ENCODE results near the gene FSTL3.
"Not testable (repeated sequence)": the region's sequence is repeated elsewhere in the genome, so short reads cannot be mapped to it uniquely, and the experiment has no call there.

The FSTL3 gene

DNA sequence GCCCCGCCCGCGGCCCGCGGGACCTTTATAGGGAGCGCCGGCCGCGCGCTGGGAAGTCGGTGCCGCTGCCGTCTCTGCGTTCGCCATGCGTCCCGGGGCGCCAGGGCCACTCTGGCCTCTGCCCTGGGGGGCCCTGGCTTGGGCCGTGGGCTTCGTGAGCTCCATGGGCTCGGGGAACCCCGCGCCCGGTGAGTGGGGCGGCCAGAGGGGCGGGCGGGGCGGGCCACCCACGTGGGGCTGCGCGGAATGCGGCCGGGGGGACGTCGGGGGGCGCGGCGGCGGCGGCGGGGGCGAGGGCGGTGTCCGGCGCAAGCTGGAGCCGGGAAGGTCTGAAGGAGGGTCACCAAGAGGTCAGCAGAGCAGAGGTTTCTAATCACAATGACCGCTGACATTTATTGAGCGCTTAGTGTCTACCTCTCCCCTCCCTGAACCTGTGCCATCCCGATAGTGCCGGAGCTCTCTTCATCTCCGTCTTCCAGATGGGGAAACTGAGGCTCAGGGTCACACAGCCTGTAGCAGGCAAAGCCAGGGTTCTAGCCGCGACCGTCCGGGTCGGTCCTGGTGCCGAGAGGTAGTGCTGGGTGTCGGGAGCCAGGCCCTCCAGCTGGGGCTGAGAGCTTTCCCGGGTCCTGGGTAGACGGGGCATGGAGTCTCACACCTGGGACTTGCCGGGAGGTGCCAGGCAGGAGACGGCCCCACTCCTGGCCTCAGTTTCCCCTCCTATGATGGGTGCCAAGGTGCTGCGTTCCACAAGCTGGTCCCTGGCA is at the start of gene FSTL3:
Gene FSTL3, plus strand, starts transcription at position 54 of the 767 bp plus-strand sequence. Its CDS starts 32 bp downstream, at position 86.
- DNase-seq: peak; percentile 45
- in situ Hi-C loops (cut with HindIII; ENCODE audit: low pct_ligation_motif_present, low pct_unique_long_range_greater_than_20kb, low sequenced_read_pairs): no loop called here

DNA sequence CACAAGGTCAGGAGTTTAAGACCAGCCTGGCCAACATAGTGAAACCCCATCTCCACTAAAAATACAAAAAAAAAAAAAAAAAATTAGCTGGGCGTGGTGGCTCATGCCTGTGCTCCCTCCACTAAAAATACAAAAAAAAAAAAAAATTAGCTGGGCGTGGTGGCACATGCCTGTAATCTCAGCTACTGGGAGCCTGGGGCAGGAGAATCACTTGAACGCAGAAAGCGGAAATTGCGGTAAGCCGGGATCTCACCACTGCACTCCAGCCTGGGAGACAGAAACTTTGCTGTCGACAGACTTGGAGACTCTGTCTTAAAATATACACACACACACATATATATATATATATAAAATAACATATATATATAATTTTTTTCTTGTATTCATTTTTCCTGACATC is 49.6 kb upstream of the FSTL3 start:
- in situ Hi-C loops (cut with HindIII; ENCODE audit: low pct_ligation_motif_present, low pct_unique_long_range_greater_than_20kb, low sequenced_read_pairs): not testable (repeated sequence)

DNA sequence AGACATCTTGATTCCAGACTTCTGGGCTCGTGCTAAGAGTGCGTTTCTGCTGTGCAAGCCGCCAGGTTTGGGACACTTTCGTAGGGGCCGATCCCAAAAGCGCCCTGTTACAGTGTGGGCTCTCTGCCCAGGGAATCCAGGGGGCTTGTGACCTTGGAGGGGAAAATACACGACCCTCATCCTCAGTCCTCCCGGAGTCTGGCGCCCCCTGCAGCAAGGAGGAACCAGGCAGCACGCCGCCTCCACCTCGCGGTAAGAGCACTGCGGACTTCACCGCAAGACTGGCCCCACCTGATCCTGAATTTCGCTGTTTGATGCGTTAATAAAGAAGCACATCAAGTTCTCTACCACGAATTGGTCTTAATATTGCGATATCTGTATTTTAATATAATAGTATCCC is 48.0 kb upstream of the FSTL3 start:
- in situ Hi-C loops (cut with HindIII; ENCODE audit: low pct_ligation_motif_present, low pct_unique_long_range_greater_than_20kb, low sequenced_read_pairs): no loop called here
- DNase-seq: no peak

More for the DNA sequence above, 49.6 kb upstream of the FSTL3 start:
- DNase-seq: not testable (repeated sequence)

GRCh38 chr19:629515-629914 is 46.7 kb upstream of the FSTL3 start:
- in situ Hi-C loops (cut with HindIII; ENCODE audit: low pct_ligation_motif_present, low pct_unique_long_range_greater_than_20kb, low sequenced_read_pairs); DNase-seq: not testable (repeated sequence)

GRCh38 chr19:629961-630714 is 46.1 kb upstream of the FSTL3 start:
- no peak for DNase-seq
- in situ Hi-C loops (cut with HindIII; ENCODE audit: low pct_ligation_motif_present, low pct_unique_long_range_greater_than_20kb, low sequenced_read_pairs): no loop called here

- peak; percentile 61 for DNase-seq
- in situ Hi-C loops (cut with HindIII; ENCODE audit: low pct_ligation_motif_present, low pct_unique_long_range_greater_than_20kb, low sequenced_read_pairs): no loop called here
These were observed 43.6 kb upstream of the FSTL3 start for GRCh38 chr19:632579-633067.

GRCh38 chr19:633068-633785 is 43.0 kb upstream of the FSTL3 start, which contains the start of gene POLRMT:
Gene POLRMT (minus strand): TSS chr19:633537. CDS start chr19:633512, 25 bp downstream.
- DNase-seq: peak; percentile 95
- in situ Hi-C loops (cut with HindIII; ENCODE audit: low pct_ligation_motif_present, low pct_unique_long_range_greater_than_20kb, low sequenced_read_pairs): no loop called here

DNA sequence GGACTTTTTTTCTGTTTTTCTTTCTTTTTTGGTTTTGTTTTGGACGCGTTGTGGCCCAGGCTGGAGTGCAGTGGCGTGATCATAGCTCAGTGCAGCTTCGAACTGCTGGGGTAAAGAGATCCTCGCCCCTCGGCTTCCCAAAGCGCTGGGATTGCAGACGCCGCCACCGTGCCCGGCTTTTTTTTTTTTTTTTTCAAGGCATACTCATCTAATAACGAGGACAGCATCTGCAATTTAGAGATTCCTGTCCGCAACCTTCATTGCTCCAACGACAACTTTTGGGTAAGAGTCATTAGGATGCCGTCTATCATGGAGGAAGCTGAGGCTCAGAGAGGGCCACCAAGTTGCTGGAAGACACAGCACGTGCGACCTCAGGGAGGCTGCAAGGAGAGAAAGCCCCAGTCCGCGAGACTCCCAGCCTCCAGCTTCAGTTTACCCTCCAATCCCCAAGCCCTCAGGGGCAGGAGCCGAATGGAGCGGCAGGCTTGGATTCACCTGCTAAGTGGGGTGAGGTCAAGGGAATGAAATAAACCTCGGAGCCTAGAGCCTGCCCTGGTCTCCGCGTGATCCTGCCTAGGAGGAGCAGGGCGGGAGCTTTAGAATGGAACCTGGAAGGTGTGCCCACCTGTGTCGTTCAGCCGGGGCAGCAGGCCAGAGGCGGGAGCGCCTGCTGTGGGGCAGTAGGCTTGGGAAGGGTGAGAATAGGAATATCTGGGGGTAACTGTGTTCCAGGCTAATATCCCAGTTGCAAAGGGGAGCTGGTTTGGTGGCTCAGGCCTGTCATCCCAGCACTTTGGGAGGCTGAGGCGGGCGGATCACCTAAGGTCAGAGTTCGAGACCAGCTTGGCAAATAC is 42.2 kb upstream of the FSTL3 start:
- DNase-seq: no peak
- in situ Hi-C loops (cut with HindIII; ENCODE audit: low pct_ligation_motif_present, low pct_unique_long_range_greater_than_20kb, low sequenced_read_pairs): no loop called here

DNA sequence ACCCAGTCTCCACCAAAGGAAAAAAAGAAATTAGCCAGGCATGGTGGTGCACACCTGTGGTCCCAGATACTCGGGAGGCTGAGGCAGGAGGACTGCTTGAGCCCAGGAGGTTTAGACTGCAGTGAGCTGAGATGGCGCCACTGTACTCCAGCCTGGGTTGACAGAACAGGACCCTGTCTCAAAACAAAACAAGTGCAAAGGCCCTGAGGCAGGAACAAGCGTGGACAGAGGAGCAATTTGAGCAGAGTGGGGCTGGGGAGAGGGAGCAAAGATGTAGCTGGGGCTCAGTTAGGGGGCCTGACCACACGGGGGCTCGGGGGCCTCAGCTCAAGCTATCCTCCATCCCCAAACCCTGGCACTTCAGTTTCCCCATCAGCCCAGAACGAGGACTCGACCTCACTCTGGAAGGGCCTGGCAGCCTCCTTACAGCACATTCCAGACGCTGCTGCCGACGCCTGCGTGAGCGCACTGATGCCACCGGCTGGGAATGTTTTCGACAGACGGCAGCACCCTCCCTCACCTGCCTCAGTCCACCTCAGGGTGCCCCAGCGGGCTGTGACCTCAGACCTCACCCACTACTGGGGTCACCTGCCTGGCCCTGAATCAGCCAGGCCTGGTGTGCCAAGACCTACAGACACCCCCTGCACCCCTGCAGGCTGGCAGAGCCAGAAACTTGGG is 41.1 kb upstream of the FSTL3 start:
- DNase-seq: no peak
- in situ Hi-C loops (cut with HindIII; ENCODE audit: low pct_ligation_motif_present, low pct_unique_long_range_greater_than_20kb, low sequenced_read_pairs): no loop called here

DNA sequence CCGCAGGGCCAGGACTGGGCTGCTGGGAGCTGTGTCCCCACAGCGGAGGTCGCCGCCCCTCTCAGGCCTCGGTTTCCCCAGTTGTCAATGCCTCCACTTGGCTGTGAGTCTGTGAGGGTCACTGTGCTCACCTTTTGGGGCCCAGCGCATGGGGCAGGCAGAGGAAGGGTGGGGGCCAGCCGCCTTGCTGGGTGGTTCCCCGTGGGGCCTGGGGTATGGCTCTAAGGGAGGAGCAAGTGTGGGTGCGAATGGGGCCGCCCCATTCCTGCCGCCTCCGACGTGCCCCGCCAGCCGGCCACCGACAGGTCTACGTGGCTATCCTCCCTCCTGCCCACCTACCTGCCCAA is 37.3 kb upstream of the FSTL3 start:
- DNase-seq: no peak
- in situ Hi-C loops (cut with HindIII; ENCODE audit: low pct_ligation_motif_present, low pct_unique_long_range_greater_than_20kb, low sequenced_read_pairs): no loop called here

- peak; percentile 84 for DNase-seq
- in situ Hi-C loops (cut with HindIII; ENCODE audit: low pct_ligation_motif_present, low pct_unique_long_range_greater_than_20kb, low sequenced_read_pairs): no loop called here
These were observed 36.7 kb upstream of the FSTL3 start, which contains the start of gene FGF22 for GRCh38 chr19:639253-640160. Gene FGF22 (plus strand): TSS chr19:639879. CDS start chr19:639926, 47 bp downstream.

DNA sequence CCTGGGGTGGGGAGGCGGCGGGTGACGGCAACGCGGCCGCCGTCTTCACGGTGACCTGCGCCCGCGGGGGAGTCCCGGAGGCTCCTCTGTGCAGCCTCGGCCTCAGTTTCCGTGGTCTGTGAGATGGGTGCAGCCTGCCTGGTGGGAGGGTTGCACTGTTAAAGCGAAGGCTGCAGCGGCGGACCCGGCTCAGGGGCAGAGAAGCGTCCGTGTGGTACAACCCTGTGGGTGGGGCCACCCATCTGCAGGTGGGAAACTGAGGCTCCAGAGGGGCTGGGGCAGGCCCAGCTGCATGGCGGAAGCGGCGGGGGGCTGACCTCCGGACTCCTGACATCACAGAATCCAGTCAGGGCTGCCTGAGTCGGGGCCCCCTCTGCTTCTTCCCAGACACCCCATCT is 36.0 kb upstream of the FSTL3 start:
- in situ Hi-C loops (cut with HindIII; ENCODE audit: low pct_ligation_motif_present, low pct_unique_long_range_greater_than_20kb, low sequenced_read_pairs): no loop called here

DNA sequence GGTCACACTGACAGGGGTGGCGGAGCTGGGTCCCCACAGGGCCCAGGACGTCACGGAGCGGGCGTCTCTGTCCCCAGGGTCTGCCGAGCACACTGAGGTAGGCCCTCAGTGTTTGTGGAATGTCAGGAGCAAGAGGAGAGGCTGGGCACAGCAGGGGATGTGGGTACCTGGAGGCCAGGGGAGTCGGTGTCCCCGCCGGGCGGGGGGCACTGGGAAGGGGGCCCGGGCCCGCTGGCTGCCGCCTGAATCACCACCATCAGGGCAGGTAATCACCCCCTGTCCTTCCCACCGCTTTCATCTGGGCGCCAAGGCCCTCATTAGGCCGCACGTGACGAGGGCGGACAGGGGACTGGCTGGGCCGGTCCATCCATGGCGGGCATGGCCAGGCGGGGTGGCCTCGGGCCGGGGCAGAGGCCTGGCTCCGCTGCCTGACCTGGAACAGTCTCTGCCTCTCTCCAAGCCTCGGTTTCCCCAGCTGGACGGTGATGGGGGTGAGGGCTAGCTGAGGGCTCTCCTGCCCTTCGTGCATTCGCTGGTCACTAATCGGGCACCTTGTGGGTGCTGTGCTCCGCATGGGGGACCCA is 35.5 kb upstream of the FSTL3 start:
- no peak for DNase-seq
- in situ Hi-C loops (cut with HindIII; ENCODE audit: low pct_ligation_motif_present, low pct_unique_long_range_greater_than_20kb, low sequenced_read_pairs): no loop called here

More for the DNA sequence above, 36.0 kb upstream of the FSTL3 start:
- DNase-seq: no peak

DNA sequence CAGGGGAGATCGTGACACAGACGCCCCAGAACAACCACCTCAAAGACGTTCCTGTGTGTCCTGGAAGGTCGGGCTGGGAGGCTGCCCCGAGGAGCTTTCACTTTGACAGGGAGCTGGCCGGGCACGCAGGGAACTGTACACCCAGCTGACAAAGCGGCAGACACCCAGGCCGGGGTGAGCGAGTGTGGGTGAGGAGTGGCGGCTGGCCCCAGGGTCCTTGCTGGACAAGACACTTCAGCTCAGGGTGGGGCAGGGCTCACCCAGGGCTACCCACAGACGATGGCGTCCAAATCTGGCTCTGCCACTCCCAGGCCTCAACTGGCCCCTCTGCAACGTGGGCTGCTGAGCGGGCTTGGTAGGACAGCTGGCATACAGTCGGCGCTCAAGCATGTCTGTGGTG is 34.5 kb upstream of the FSTL3 start:
- DNase-seq: no peak
- in situ Hi-C loops (cut with HindIII; ENCODE audit: low pct_ligation_motif_present, low pct_unique_long_range_greater_than_20kb, low sequenced_read_pairs): no loop called here

DNA sequence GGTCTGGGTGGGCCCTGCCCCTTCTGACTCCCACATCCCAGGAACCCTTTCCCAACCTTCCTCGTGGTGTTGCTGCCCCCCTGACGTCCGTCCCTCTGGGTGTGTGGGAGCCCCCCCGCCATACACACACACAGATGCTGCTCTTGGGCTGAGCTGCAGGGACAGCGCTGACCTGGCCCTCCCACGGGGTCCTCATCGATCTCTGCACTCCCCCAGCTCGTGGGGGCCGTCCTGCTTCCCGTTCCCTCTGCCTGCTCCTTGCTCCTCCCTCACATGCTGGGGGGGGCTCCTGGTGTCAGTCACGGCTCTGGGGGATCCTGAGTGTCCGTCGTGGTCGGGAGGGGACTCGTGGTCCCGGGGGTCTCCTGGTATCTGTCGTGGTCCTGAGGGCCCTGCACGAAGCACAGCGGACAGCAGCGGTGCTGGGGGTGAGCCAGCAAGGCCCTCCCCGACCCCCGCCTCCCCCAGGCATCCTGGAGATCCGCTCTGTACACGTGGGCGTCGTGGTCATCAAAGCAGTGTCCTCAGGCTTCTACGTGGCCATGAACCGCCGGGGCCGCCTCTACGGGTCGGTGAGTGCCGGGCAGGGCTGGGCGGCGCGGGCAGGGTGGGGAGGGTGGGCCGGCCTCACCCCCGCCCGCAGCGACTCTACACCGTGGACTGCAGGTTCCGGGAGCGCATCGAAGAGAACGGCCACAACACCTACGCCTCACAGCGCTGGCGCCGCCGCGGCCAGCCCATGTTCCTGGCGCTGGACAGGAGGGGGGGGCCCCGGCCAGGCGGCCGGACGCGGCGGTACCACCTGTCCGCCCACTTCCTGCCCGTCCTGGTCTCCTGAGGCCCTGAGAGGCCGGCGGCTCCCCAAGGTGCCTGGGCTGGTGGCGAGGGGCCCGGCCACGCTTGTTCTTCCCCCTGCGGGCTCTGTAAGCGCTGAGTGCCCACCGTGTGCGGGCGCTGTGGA is 33.1 kb upstream of the FSTL3 start:
- DNase-seq: no peak
- in situ Hi-C loops (cut with HindIII; ENCODE audit: low pct_ligation_motif_present, low pct_unique_long_range_greater_than_20kb, low sequenced_read_pairs): no loop called here

Measured in ACHN (cell line).